ENCODE data around the gene ABCC6.
"Not testable (repeated sequence)": the region's sequence is repeated elsewhere in the genome, so short reads cannot be mapped to it uniquely, and the experiment has no call there.

ABCC6 gene

GRCh38 chr16:16112450-16113053, 110.7 kb downstream of the ABCC6 start:
- no peak for DNase-seq (ENCODE audit: low read depth)

- no peak for DNase-seq (ENCODE audit: low read depth)
Observed at GRCh38 chr16:16111639-16112038, 111.7 kb downstream of the ABCC6 start.

GRCh38 chr16:16110111-16110490, 113.2 kb downstream of the ABCC6 start:
- no peak for DNase-seq (ENCODE audit: low read depth)

GRCh38 chr16:16109453-16110110, 113.7 kb downstream of the ABCC6 start:
- no peak for DNase-seq (ENCODE audit: low read depth)

GRCh38 chr16:16108759-16109158, 114.5 kb downstream of the ABCC6 start:
- DNase-seq (ENCODE audit: low read depth): no peak

- no peak for DNase-seq (ENCODE audit: low read depth)
Observed at GRCh38 chr16:16107839-16108238, 115.5 kb downstream of the ABCC6 start.

GRCh38 chr16:16106466-16106865, 116.8 kb downstream of the ABCC6 start:
- no peak for DNase-seq (ENCODE audit: low read depth)

GRCh38 chr16:16105646-16106045, 117.6 kb downstream of the ABCC6 start:
- no peak for DNase-seq (ENCODE audit: low read depth)

GRCh38 chr16:16104804-16105141, 118.5 kb downstream of the ABCC6 start:
- not testable (repeated sequence) for DNase-seq (ENCODE audit: low read depth)

- DNase-seq (ENCODE audit: low read depth): not testable (repeated sequence)
Observed at GRCh38 chr16:16104132-16104803, 119.0 kb downstream of the ABCC6 start.

- DNase-seq (ENCODE audit: low read depth): no peak
Observed at GRCh38 chr16:16102738-16103137, 120.6 kb downstream of the ABCC6 start.

- no peak for DNase-seq (ENCODE audit: low read depth)
Observed at GRCh38 chr16:16101585-16101984, 121.7 kb downstream of the ABCC6 start.

- DNase-seq (ENCODE audit: low read depth): no peak
Observed at GRCh38 chr16:16100631-16101030, 122.7 kb downstream of the ABCC6 start.

- no peak for DNase-seq (ENCODE audit: low read depth)
Observed at GRCh38 chr16:16099320-16099719, 124.0 kb downstream of the ABCC6 start.
